ENCODE results near the gene TRMT1L. TPM values are rescaled to one million over a fixed set of nuclear protein-coding genes. Genes with fewer than 3 reads are reported as not detected.
"Not testable (repeated sequence)": the region's sequence is repeated elsewhere in the genome, so short reads cannot be mapped to it uniquely, and the experiment has no call there.

The TRMT1L gene
- 10 to 100 TPM; 24.9 to 31.1 (median 27.4) TPM for polyA plus RNA-seq (ENCODE audit: insufficient read length in 3 of 3)

DNA sequence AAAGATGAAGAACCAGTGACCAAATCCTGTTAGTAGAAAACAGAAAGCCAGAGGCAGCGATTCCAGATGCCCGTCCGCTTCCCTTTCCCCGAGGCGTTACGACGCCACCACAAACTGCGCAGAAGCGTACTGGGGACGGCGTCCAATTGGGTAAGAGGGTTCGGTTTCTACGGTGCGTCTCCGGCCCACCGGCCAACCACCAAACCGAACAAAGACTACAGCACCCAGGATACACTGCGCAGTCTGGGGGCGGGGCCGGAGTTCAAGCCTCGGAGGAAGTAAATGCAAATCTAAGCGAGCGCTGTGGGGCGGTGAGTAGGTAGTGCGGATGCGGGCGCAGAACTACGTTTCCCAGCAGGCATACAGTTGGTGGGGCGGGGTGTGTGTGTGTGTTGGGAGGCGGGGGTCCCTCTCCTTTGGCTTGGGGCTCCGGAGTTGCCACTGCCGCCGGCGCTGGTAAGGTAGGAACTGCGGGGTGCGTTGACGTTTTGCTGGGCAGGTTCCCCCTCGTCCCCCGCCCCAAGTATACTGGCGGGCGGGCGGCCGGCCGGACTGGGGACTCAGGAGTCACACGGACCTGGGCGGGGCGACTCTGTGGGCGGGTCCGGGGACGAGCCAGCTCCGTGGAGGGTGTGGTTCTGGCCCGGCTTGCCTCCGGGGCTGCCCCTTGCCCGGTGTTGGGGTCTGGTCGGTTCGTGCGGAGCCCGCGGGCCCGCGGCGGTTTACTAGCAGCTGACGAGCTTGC lies at the start of gene TRMT1L, which contains the start of gene SWT1:
TSS of gene TRMT1L (minus strand) at position 100 of the 745 bp plus-strand sequence. CDS start 241 bp downstream, outside the sequence.
TSS of gene SWT1 (plus strand) at position 314 of the 745 bp plus-strand sequence. CDS start 3,675 bp downstream, outside the sequence.
- peak; percentile 95 to 99 (median 98) for DNase-seq (ENCODE audit: low read depth in 3 of 3, low spot score in 2 of 3)

- no peak for DNase-seq (ENCODE audit: low read depth in 3 of 3, low spot score in 2 of 3)
These were observed 44.1 kb upstream of the TRMT1L start for GRCh38 chr1:185200889-185201288.

- not testable (repeated sequence) for DNase-seq (ENCODE audit: low read depth in 3 of 3, low spot score in 2 of 3)
These were observed 42.0 kb upstream of the TRMT1L start for GRCh38 chr1:185198712-185199111.

GRCh38 chr1:185193756-185194155 lies 37.0 kb upstream of the TRMT1L start:
- no peak for DNase-seq (ENCODE audit: low read depth in 3 of 3, low spot score in 2 of 3)

DNA sequence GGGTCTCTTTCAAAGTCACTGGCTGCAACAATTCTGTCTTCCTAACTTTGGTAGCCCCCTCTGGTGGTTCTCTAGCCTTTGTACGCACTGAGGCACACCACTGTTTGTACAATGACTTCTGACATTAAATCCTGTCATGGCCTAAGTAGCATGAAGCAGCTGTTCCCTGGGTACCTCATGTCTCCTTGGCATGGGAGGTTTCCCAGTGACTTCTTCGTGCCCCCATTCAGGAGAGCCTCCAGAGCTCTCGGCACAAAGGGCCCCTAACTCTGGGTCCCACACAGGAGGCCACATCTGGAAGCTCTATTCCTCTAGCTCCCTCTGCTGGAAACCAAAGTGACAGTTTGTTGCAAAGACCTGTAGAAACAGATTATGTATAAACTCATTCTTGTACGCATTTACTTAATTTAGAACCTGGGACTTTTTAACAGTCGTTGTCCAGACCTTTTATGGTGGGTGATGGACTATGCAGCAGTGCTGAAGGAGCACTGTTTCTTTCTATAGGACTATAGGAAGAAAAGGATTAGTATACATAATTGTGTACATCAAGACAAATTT lies 13.6 kb upstream of the TRMT1L start:
- peak; percentile 54 to 56 (median 56) for DNase-seq (ENCODE audit: low read depth in 3 of 3, low spot score in 2 of 3)

DNA sequence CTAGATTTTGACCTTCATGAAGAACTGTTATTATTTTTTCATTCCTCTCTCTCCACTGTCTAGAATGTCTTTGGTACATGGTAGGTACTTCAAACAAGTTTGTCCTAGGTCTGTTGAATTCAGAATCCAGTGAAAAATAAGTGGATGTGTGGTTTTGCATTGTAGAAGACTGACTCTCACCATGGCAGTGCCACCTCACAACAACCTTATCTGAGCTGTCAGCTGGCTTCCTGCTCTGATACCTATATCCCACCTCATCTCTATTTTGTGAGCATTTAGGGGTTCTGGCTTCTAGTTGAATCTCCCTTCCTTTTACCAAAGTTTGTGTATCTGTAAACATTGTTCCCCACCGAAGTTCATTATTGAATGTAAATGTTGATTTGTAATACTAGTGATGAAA lies 9.4 kb upstream of the TRMT1L start:
- no peak for DNase-seq (ENCODE audit: low read depth in 3 of 3, low spot score in 2 of 3)

GRCh38 chr1:185162491-185162890 lies 5.7 kb upstream of the TRMT1L start:
- no peak for DNase-seq (ENCODE audit: low read depth in 3 of 3, low spot score in 2 of 3)

GRCh38 chr1:185159966-185160365 lies 3.2 kb upstream of the TRMT1L start:
- no peak for DNase-seq (ENCODE audit: low read depth in 3 of 3, low spot score in 2 of 3)

DNA sequence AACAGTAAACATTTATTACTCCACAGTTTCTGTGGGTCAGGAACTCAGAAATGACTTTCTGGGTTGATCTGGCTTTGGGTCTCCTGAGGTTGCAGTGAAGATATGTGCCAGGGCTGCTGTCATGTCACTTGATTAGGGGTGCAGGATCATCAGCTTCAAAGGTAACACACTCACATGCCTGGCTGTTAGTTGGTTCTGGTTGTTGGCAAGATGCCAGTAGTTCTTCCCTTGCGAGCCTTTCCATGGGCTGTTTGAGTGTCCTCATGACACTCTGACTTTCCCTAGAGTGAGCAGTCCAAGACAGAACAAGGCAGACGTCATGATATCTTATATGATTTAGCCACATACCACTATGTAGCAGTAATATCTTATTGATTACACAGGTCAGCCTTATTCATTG lies 2.0 kb upstream of the TRMT1L start:
- no peak for DNase-seq (ENCODE audit: low read depth in 3 of 3, low spot score in 2 of 3)

DNA sequence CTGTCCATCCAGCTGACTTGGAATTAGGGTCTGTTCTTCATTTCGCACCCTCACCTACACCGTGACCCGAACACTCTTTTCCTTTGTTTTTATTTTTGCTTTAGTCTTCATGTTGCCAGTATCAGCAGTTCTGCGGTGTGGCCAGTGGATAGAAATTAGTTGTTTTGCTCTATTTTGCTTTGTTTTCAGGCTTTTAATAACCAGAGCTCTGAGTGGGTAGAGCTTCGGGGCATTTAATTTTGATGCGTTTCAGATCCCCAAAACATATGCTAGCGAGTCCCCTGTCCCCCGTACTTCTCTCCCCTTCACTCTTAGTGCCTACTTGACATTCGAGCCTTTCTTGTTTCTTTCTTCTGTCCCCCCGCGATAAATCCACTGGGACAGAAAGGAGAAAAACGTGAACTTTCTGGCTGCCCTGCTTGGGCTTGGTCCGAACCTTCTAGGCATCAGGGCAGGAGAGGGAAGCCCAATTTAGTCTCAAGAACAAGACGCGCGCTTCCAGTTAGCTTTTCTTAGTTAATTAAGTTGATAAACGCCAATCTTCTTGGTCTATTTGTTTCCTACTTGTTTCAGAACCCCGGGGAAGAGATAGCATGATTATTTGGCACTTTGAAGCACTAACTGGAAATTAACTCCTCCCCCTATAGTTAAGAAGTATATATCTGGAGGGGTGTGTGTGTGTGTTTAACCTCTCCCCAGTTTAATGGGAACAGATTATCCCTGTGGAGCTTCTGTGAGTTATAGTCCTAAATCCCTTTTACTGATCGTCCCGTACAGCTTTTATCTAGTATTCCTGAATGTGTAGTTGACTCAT lies 1.1 kb upstream of the TRMT1L start:
- peak in 2 of 3 donors; percentile 7 to 10 for DNase-seq (ENCODE audit: low read depth in 3 of 3, low spot score in 2 of 3)

GRCh38 chr1:185156288-185156853 lies 382 bp downstream of the TRMT1L start:
- DNase-seq (ENCODE audit: low read depth in 3 of 3, low spot score in 2 of 3): peak in 1 of 3 donors; percentile 44

GRCh38 chr1:185155600-185156287 lies 1.0 kb downstream of the TRMT1L start:
- peak; percentile 33 to 43 (median 34) for DNase-seq (ENCODE audit: low read depth in 3 of 3, low spot score in 2 of 3)

DNA sequence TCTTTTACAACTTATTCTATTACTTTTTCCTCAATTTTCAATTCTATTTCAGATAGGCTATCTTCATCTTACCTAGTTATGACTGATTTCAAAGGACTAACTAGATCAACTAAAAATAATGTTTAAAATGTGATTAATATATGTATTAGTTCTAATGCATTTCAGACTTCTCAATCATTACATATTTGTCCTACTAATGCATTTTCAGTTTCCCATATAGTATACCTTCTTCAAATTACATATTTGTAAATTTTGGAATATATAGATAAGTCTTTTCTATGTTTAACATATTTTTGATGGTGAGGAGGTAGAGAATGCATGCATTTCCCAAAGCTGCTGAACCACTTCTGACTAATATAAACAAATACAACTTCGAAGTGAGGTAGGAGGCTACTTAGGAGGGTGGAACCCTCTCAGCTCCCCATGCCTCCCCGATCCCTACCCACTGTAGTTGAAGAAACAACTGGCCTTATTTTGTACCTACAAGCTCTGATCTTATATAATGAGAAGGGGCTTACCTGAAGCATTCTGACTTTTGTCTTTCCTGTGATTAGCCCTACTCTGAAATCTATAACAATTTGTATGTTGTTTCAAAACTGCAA lies 1.7 kb downstream of the TRMT1L start:
- no peak for DNase-seq (ENCODE audit: low read depth in 3 of 3, low spot score in 2 of 3)

- DNase-seq (ENCODE audit: low read depth in 3 of 3, low spot score in 2 of 3): no peak
These were observed 4.5 kb downstream of the TRMT1L start for GRCh38 chr1:185152187-185152767.

- DNase-seq (ENCODE audit: low read depth in 3 of 3, low spot score in 2 of 3): no peak
These were observed 5.5 kb downstream of the TRMT1L start for GRCh38 chr1:185151215-185151614.

DNA sequence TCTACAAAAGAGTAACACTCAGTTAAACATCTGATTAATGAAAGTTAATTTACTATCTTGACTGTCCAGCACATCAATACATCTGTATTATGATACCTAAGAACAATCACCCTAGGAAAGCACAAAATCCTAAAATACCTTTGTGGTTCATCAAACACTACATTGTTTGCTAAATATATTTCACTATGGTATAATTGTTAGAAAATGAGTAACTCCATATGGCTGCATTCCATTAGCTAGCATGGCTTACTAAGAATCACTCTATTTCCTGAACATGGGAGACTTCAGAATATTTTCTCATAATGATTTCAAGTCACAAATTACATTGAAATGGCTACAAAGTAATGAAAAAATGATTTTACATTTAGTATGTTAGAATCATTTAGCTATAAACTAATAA lies 12.5 kb downstream of the TRMT1L start:
- DNase-seq (ENCODE audit: low read depth in 3 of 3, low spot score in 2 of 3): no peak

- DNase-seq (ENCODE audit: low read depth in 3 of 3, low spot score in 2 of 3): no peak
These were observed 17.5 kb downstream of the TRMT1L start for GRCh38 chr1:185139246-185139645.

GRCh38 chr1:185137896-185138545 lies 18.7 kb downstream of the TRMT1L start:
- DNase-seq (ENCODE audit: low read depth in 3 of 3, low spot score in 2 of 3): no peak

DNA sequence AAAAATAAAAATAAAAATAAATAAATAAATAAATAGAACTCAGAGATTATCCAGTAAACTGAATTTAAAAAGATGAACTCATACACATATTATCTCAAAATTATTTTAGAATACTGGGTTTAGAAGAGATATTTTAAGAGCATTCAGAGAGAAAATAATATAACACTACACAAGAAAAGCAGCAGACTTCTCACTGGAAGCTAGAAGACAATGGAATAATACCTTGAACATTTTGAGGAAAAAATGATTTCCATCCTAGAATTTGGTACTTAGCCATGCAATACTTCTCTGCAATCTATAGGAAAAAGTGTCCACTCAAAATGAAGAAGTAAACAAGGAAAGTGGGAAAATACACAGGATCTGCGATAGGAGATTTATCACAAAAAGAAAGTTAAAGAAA lies 24.2 kb downstream of the TRMT1L start:
- no peak for DNase-seq (ENCODE audit: low read depth in 3 of 3, low spot score in 2 of 3)
